Adrenal gland (tissue), 12 donors: ENCODE measurements around the gene INHBE. TPM values are rescaled to one million over a fixed set of nuclear protein-coding genes. Genes with fewer than 3 reads are reported as not detected.

Source experiments
- DNase-seq, 7 donors: peaks; one replicate each; pipeline ENCODE4 v3.0.0-alpha.2; 2019 to 2020
- H3K27ac ChIP-seq, 5 donors: fragments of 200-600 bp; sonication (generic) in 4 of 5; 1 replicate in 3 of 5; 2 replicates in 2 of 5; pipeline versions ENCODE4 v1.5.1 to v1.8.0; 2016 to 2020; ENCODE audit warnings: mild to moderate bottlenecking in 1 of 5
- H3K27me3 ChIP-seq: fragments of 200-600 bp; 2 replicates; pipeline ENCODE4 v1.8.0; 2021
- H3K36me3 ChIP-seq, 2 donors: fragments of 200-600 bp; replicated peaks in 1 of 2; 1 replicate in 1 of 2; 2 replicates in 1 of 2; pipeline versions ENCODE4 v1.5.1 to v1.8.0; 2018 to 2022
- H3K4me1 ChIP-seq, 2 donors: fragments of 200-600 bp; replicated peaks in 1 of 2; 1 replicate in 1 of 2; 2 replicates in 1 of 2; pipeline versions ENCODE4 v1.5.1 to v1.8.0; 2018 to 2021
- H3K4me3 ChIP-seq, 4 donors: fragments of 200-600 bp; sonication (generic) in 3 of 4; one replicate each; pipeline ENCODE4 v1.5.1; 2016 to 2018
- H3K9me3 ChIP-seq, 3 donors: fragments of 200-600 bp; sonication (generic) in 1 of 3; replicated peaks in 1 of 3; 1 replicate in 2 of 3; 2 replicates in 1 of 3; pipeline versions ENCODE4 v1.5.1 to v1.8.0; 2016 to 2021
- POLR2A ChIP-seq, 2 donors: fragments of 450-650 bp; IDR thresholded peaks; one replicate each; pipeline ENCODE4 v1.6.1; 2017; ENCODE audit warnings: antibody characterized with exemption in 2 of 2, mild to moderate bottlenecking in 2 of 2, moderate library complexity in 1 of 2
- WGBS, 4 donors: extraction: QIAGEN DNeasy Blood & Tissue Kit in 2 of 4; methylation state at CpG; one replicate each; pipeline versions ENCODE4 v1.1.5 to v1.1.7; 2013 to 2017; 5-methylcytosine and 5-hydroxymethylcytosine counted together
- intact Hi-C, 2 donors: fragments of 100-400 bp; cut with DNase I; formaldehyde crosslinking; loops; one replicate each; pipeline versions ENCODE4 v1.14.1 to v1.15.0; 2022 to 2023
- polyA plus RNA-seq, 3 donors: library from polyadenylated mRNA; stranded (reverse); fragments of 200-250 nt in 2 of 3; fragments of 350-450 nt in 1 of 3; fragmentation: Illumina TruSeq in 1 of 3; extraction: RNeasy Lipid Tissue Mini Kit (QIAGEN cat#74804) in 1 of 3; gene quantifications; one replicate each; pipeline ENCODE4 v1.2.3, GENCODE V29; 2013 to 2014
- total RNA-seq, 9 donors: library from RNA; depleted of rRNA in 4 of 9; stranded (reverse); fragments of >200 nt in 4 of 9; fragments of 120-200 nt in 1 of 9; fragmentation: NEBNext Ultra II Directional in 1 of 9; extraction: Animal tissue kit (Norgen Biotek cat#: 25700) in 1 of 9; gene quantifications; one replicate each; pipeline versions ENCODE4 v1.1.0 to v1.2.4, GENCODE V29; 2013 to 2023
- TF ChIP-seq, protein P1 (sequence below), 6 experiments: fragments of 450-650 bp in 4 of 6; fragments of 200-600 bp in 2 of 6; sonication (generic) in 1 of 6; IDR thresholded peaks; 1 replicate in 5 of 6; 2 replicates in 1 of 6; pipeline versions ENCODE4 v1.5.1 to v1.8.0; 2016 to 2021; ENCODE audit warnings: antibody characterized with exemption in 6 of 6, mild to moderate bottlenecking in 2 of 6, moderate library complexity in 1 of 6
- donor health status: healthy with polysubstance abuse.
- donor health status: Bipolar disorder and iron deficiency.
- donor health status: DM: yes; HTN: yes; CAD: no.
- donor health status: DM: no; HTN: no; CAD: no.
- donor health status: DM: no; HTN: no; CAD: no.
- donor health status: DM: yes; HTN: yes; CAD: no.

The INHBE gene
- total and polyA plus RNA-seq, 12 donors = 0.11 TPM; not detected in 11

DNA sequence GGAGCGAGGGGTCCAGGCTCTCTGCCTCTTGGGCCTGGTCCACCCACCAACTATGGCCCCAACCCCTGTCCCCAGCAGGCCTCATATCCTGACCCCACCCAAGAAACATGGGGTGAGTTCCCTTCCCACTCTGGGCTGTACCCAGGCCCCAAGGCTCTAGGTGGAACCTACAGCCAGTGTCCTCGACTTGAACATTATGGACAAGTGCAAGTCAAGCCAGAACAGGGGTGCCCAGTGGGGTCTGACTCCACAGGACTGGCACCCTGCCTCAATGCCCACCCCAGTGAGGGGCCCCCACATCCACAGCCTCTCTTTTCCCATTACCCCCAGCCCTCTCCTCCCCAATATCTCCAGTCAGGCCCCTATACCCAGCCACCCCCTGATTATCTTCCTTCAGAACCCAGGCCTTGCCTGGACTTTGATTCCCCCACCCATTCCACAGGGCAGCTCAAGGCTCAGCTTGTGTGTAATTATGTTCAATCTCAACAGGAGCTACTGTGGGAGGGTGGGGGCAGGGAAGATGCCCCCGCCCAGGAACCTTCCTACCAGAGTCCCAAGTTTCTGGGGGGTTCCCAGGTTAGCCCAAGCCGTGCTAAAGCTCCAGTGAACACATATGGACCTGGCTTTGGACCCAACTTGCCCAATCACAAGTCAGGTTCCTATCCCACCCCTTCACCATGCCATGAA lies 16.0 kb downstream of the INHBE start:
- H3K4me1 ChIP-seq = peaks cover 10 to 12% of the 10 kb centered on the region in 2 donors
- no peak for TF ChIP-seq POLR2A (IDR thresholded peaks at IDR 0.05)
- TF ChIP-seq, protein P1, sequence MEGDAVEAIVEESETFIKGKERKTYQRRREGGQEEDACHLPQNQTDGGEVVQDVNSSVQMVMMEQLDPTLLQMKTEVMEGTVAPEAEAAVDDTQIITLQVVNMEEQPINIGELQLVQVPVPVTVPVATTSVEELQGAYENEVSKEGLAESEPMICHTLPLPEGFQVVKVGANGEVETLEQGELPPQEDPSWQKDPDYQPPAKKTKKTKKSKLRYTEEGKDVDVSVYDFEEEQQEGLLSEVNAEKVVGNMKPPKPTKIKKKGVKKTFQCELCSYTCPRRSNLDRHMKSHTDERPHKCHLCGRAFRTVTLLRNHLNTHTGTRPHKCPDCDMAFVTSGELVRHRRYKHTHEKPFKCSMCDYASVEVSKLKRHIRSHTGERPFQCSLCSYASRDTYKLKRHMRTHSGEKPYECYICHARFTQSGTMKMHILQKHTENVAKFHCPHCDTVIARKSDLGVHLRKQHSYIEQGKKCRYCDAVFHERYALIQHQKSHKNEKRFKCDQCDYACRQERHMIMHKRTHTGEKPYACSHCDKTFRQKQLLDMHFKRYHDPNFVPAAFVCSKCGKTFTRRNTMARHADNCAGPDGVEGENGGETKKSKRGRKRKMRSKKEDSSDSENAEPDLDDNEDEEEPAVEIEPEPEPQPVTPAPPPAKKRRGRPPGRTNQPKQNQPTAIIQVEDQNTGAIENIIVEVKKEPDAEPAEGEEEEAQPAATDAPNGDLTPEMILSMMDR (IDR thresholded peaks at IDR 0.05) = no peak
- H3K9me3 ChIP-seq = no peaks in the 10 kb centered on the region
- no peak for DNase-seq
- no peak overlapping the region for H3K4me3 ChIP-seq
- WGBS, 4 donors = 75 to 89% (median 82%) methylated on average over 4 of the region's 4 CpGs
- no peaks in the 10 kb centered on the region for H3K36me3 ChIP-seq
- H3K27ac ChIP-seq = no peak overlapping the region
- peaks cover 23% of the 10 kb centered on the region for H3K27me3 ChIP-seq
- intact Hi-C loops = no loop called here

DNA sequence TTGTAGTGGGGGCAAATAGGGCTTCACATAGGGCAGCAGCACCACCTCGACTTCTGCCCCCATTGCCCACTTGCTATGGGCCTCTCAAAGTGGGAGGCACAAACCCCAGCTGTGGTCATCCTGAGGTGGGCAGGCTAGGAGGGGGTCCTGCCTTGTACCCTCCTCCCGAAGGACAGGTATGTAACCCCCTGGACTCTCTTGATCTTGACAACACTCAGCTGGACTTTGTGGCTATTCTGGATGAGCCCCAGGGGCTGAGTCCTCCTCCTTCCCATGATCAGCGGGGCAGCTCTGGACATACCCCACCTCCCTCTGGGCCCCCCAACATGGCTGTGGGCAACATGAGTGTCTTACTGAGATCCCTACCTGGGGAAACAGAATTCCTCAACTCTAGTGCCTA lies 16.6 kb downstream of the INHBE start:
- 77 to 100% (median 82%) methylated on average over 1 to 3 of the region's 3 CpGs for WGBS, 4 donors
- peaks cover 26% of the 10 kb centered on the region for H3K27me3 ChIP-seq
- intact Hi-C loops = no loop called here
- TF ChIP-seq, protein P1 (IDR thresholded peaks at IDR 0.05) = no peak
- no peak for TF ChIP-seq POLR2A (IDR thresholded peaks at IDR 0.05)
- DNase-seq = no peak
- H3K9me3 ChIP-seq = no peaks in the 10 kb centered on the region
- no peak overlapping the region for H3K27ac ChIP-seq
- H3K36me3 ChIP-seq = no peaks in the 10 kb centered on the region
- H3K4me1 ChIP-seq = peaks cover 11 to 14% of the 10 kb centered on the region in 2 donors
- no peak overlapping the region for H3K4me3 ChIP-seq

DNA sequence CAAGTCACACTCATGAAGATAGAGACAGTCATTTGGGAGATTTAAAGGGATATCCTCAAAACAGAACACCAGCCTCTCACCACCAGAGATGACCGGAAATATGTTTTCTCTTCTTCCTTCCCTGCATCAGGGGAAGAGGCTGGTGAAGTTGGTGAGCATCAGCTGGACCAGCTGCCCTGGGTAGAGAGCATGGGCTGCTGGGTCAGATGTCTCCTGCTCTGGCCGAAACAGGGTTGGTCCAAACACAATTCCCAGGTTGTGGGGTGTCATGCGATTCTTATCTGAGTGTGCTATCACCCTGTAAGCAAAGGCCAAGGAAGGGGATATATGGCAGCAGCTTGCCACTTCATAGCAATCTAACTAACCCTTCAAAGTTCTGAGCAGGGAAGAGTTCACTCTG lies 17.3 kb downstream of the INHBE start:
- WGBS, 4 donors = 68 to 92% (median 79%) methylated on average over 3 of the region's 3 CpGs
- no peak for DNase-seq
- no peaks in the 10 kb centered on the region for H3K36me3 ChIP-seq
- no peak for TF ChIP-seq POLR2A (IDR thresholded peaks at IDR 0.05)
- TF ChIP-seq, protein P1 (IDR thresholded peaks at IDR 0.05) = no peak
- no peak overlapping the region for H3K27ac ChIP-seq
- H3K9me3 ChIP-seq = no peaks in the 10 kb centered on the region
- H3K4me1 ChIP-seq = peaks cover 11 to 14% of the 10 kb centered on the region in 2 donors
- H3K27me3 ChIP-seq = peaks cover 26% of the 10 kb centered on the region
- H3K4me3 ChIP-seq = no peak overlapping the region
- intact Hi-C loops = no loop called here

DNA sequence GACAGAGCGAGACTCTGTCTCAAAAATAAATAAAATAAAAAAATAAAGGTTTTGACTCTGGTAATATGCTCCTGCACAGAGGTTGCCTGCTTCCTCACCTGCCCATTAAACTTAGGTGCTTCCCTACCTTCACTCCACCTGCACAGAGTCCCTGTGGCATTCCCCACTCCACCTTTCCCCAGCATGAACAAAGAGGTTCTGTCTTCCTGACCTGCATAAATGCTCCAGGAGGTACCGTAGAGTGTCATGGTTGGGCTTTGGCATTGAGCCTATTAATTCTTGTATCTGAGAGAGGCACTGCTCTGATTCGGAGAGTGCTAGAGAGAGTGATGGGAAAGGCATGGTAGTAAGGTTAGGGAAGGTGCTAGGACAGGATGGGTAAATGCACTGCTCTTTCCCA lies 18.3 kb downstream of the INHBE start:
- WGBS, 4 donors = 45 to 54% (median 46%) methylated on average over 3 of the region's 3 CpGs
- TF ChIP-seq, protein P1 (IDR thresholded peaks at IDR 0.05) = no peak
- TF ChIP-seq POLR2A (IDR thresholded peaks at IDR 0.05) = no peak
- H3K4me3 ChIP-seq = no peak overlapping the region
- no peaks in the 10 kb centered on the region for H3K9me3 ChIP-seq
- peaks cover 11 to 14% of the 10 kb centered on the region in 2 donors for H3K4me1 ChIP-seq
- peaks cover 26% of the 10 kb centered on the region for H3K27me3 ChIP-seq
- H3K36me3 ChIP-seq = no peaks in the 10 kb centered on the region
- no peak for DNase-seq
- no peak overlapping the region for H3K27ac ChIP-seq
- intact Hi-C loops = no loop called here
